Measurements from ENCODE around the gene CCDC167. TPM values are rescaled to one million over a fixed set of nuclear protein-coding genes. Genes with fewer than 3 reads are reported as not detected.

CCDC167 gene
- total and polyA plus RNA-seq, 2 of the 8 experiments (the other 6 are each of a cell fraction or from before 2014, with no cell fraction given): 11.0 to 26.5 TPM

DNA sequence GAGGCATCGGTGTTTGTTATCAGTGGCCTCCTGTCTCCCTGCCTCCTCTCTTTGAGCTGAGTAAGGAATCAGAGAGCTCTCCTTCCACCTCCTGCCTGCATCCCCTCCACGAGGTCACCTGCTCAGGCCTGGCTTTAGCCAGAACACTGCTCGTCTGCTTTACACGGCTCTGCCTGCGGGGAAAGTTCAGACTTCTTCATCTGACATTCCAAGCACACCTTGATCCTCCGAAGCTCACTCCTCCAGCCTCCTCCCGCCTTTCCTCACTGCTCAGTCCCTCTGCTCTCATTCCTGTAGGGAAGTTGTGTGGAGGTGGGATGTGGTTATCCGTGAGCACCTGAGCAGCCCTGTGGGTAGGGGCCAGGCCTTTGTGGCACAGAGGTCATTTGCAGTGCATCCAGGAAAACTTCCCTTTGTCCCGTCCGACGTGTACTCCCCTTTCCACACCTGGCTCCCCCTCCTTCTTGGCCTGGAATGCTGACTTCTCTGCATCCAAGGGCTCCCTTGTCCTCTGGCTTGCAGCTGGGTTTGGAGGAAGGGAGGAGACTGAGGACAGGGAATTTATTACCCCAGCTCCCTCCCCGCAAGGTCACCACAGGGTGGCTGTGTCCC is 12.8 kb upstream of the CCDC167 start (continued):
- no peak for TF ChIP-seq CEBPB (IDR thresholded peaks at IDR 0.05; ENCODE audit: low read depth, low read length)
- TF ChIP-seq CHD2 (IDR thresholded peaks at IDR 0.05; ENCODE audit: low read length): no peak
- TF ChIP-seq BRCA1 (IDR thresholded peaks at IDR 0.05; ENCODE audit: low read depth, low read length): no peak
